GM12873 (cell line): ENCODE data around the gene NHSL2.

Experiments
- TF ChIP-seq, protein P1 (sequence below): IDR thresholded peaks from 2 replicates; pipeline ENCODE4 v1.5.1; 2012; ENCODE audit warnings: low read depth, mild to moderate bottlenecking, moderate library complexity, low read length, control low read depth; ENCODE audit not compliant: insufficient read depth; ENCODE audit errors: missing control alignments

Gene NHSL2

DNA sequence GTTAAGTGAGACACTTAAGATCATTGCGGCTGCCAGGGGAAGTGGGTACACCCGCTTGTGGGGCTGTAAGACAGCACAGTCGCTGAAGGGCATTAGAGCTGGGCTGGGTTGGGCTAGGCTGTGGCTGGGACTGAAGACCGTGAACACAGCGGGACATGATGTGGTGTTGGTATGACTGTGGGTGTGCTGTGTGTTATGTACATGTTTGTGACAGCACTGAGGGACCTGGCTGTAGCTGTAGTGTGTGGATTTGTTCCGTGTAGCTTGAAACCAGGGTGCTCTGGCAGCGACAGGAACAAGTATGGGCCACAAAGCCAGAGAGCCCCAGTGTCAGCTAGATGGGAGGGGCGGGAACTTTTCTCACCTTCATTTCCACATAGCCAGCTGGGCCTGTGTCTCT lies 82.1 kb downstream of the NHSL2 start:
- TF ChIP-seq, protein P1, sequence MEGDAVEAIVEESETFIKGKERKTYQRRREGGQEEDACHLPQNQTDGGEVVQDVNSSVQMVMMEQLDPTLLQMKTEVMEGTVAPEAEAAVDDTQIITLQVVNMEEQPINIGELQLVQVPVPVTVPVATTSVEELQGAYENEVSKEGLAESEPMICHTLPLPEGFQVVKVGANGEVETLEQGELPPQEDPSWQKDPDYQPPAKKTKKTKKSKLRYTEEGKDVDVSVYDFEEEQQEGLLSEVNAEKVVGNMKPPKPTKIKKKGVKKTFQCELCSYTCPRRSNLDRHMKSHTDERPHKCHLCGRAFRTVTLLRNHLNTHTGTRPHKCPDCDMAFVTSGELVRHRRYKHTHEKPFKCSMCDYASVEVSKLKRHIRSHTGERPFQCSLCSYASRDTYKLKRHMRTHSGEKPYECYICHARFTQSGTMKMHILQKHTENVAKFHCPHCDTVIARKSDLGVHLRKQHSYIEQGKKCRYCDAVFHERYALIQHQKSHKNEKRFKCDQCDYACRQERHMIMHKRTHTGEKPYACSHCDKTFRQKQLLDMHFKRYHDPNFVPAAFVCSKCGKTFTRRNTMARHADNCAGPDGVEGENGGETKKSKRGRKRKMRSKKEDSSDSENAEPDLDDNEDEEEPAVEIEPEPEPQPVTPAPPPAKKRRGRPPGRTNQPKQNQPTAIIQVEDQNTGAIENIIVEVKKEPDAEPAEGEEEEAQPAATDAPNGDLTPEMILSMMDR, result no peak

DNA sequence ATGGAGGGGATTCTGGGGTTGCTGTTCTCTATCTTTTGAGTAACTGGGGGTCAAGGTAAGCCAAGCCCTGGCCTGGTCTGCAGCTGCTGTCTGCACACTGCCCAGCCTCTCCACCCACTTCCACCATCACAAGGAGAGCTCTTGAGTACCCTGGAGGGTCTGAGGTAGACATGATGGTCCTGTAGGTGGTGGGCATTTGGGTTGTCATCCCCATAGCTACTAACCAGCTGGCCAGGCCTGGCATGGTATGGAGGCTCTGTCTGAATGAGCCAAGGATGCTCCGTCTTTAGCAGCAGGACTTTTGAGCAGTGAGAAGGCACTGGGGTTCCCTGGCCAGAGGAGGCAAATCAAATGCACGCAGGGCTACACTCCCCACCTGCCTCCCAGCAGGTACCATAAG lies 82.7 kb downstream of the NHSL2 start:
- TF ChIP-seq, protein P1, result no peak

DNA sequence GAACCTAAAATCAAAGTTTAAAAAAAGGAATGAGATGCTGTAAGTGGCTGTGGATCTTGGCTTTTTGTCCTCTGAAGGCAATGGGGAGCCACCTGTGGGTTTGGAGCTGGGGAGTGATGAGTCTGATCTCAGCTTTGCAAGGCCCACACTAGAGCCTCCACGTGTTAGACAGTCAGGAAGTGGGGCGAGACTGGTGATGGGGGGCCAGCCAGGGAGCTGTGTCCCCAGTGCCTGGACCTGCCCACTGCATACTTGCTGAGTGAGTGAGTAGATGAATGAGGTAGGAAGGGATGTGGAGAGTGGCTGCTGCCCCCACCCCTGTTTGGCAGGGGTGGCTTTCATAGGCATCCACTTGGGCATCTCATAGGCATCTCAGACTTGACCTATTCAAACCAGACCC lies 84.0 kb downstream of the NHSL2 start:
- TF ChIP-seq, protein P1, result no peak

DNA sequence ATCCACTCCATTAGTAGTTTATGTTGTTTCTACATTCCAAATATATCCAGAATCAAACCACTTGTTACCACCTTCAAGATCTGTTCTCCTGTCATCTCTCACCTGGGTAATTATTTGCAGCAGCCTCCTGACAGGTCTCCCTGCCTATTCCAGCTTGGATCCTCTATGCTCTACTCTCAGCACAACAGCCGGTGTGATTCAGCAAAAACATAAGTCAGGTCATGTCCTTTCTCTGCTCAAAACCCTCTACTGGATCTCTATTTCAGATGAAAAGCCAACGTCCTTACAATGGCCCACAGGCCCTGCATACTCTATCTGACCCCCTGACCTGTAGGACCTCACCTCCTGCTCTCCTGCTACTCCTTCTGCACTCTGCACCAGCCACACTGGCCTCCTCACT lies 84.5 kb downstream of the NHSL2 start:
- TF ChIP-seq, protein P1, result no peak

DNA sequence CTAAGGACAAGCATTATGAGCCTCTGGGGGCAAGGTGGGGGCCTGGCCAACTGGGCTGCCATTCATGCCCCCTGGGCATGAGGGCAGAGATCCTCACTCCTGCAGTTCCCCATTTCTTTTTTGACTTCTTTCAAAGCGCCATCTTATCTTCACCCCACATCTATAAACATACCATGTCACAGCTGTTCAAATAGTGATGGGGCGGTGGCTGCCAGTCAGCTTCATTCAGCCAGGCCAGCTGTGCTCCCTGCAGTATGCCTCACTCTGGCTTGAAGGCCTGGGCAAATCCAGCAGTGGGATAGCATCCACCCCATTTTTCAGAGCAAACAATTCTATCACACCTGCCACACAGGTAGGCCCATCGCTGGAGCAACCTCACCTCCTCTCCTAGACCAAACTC lies 85.5 kb downstream of the NHSL2 start:
- TF ChIP-seq, protein P1, result no peak

DNA sequence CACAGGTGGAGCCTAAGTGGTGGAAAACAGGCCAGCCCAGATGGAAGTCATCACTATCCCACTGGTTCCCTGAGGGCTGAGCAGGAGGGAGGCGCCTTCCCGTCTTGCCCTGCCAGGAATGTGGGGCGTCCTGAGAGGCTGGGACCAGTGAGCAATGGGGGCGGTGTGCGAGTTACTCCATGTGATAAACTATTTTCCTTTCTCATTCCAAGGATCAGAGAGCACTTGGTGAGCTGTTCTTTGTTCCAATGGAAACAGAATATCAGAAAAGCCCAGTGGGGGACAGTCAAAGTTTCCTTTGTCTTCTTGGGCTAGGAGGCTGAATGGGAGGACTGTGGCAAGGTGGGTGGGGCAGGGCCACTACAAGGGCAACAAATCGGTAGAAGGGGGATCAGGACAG lies 86.2 kb downstream of the NHSL2 start:
- TF ChIP-seq, protein P1, result no peak

DNA sequence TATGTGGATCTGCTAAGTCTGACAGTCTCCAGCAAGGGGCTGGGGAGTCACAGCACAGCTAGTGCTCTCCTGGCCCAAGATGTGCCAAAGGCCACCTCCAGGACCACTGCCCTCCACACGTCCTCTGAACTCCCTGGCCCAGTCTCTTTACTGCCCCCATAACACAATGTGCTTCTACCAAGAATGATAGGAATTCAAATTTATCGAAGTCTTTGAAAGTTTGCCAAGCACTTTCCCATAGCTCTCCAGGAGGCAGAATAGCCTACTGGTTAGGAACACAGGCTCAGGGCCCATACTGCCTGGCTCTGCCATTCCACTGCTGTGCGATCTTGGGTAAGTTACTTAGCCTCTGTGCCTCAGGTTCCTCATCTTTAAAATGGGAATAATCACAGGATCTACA lies 86.7 kb downstream of the NHSL2 start:
- TF ChIP-seq, protein P1, result no peak
